OCI-M2 (cell line): ENCODE measurements around the gene PYHIN1.

Experiments
- DNase-seq: peaks from one replicate; lab custom pipeline; 2025; ENCODE audit not compliant: unreplicated experiment; lab: John Stamatoyannopoulos, UW

Gene PYHIN1

GRCh38 chr1:158931055-158931737 lies at the start of gene PYHIN1:
Gene PYHIN1, plus strand, starts transcription at chr1:158931552. Its CDS starts 5,359 bp downstream, at chr1:158936911.
- DNase-seq = no peak

- DNase-seq = no peak
Measured at GRCh38 chr1:158893654-158894053, 37.7 kb upstream of the PYHIN1 start.

GRCh38 chr1:158898722-158899121 lies 32.6 kb upstream of the PYHIN1 start:
- no peak for DNase-seq

GRCh38 chr1:158901623-158902022 lies 29.7 kb upstream of the PYHIN1 start:
- no peak for DNase-seq

- no peak for DNase-seq
Measured at GRCh38 chr1:158916085-158916484, 15.3 kb upstream of the PYHIN1 start.

GRCh38 chr1:158924677-158925076 lies 6.7 kb upstream of the PYHIN1 start:
- no peak for DNase-seq

GRCh38 chr1:158930504-158930903 lies 848 bp upstream of the PYHIN1 start:
- no peak for DNase-seq

- DNase-seq = no peak
Measured at GRCh38 chr1:158932171-158932570, 819 bp downstream of the PYHIN1 start.

- DNase-seq = no peak
Measured at GRCh38 chr1:158933621-158934020, 2.3 kb downstream of the PYHIN1 start.

- no peak for DNase-seq
Measured at GRCh38 chr1:158939180-158939579, 7.8 kb downstream of the PYHIN1 start.

- DNase-seq = no peak
Measured at GRCh38 chr1:158941317-158941716, 10.0 kb downstream of the PYHIN1 start.

- no peak for DNase-seq
Measured at GRCh38 chr1:158942490-158942889, 11.1 kb downstream of the PYHIN1 start.

- no peak for DNase-seq
Measured at GRCh38 chr1:158943059-158943458, 11.7 kb downstream of the PYHIN1 start.

- no peak for DNase-seq
Measured at GRCh38 chr1:158945061-158945460, 13.7 kb downstream of the PYHIN1 start.

- no peak for DNase-seq
Measured at GRCh38 chr1:158946785-158947184, 15.4 kb downstream of the PYHIN1 start.

- no peak for DNase-seq
Measured at GRCh38 chr1:158951956-158952355, 20.6 kb downstream of the PYHIN1 start.

- DNase-seq = no peak
Measured at GRCh38 chr1:158952416-158952815, 21.1 kb downstream of the PYHIN1 start.

GRCh38 chr1:158961178-158961577 lies 29.8 kb downstream of the PYHIN1 start:
- no peak for DNase-seq

- DNase-seq = no peak
Measured at GRCh38 chr1:158962983-158963382, 31.6 kb downstream of the PYHIN1 start.

GRCh38 chr1:158969166-158969565 lies 37.8 kb downstream of the PYHIN1 start:
- DNase-seq = no peak

- no peak for DNase-seq
Measured at GRCh38 chr1:158969855-158970254, 38.5 kb downstream of the PYHIN1 start.

- no peak for DNase-seq
Measured at GRCh38 chr1:158972841-158973240, 41.5 kb downstream of the PYHIN1 start.

- DNase-seq = no peak
Measured at GRCh38 chr1:158976219-158976618, 44.9 kb downstream of the PYHIN1 start.
